AG10803 (cell line): ENCODE data around the gene CSNK2A3.

Experiments used
- DNase-seq: peaks from one replicate; pipeline ENCODE4 v3.0.0; 2010; ENCODE audit warnings: low read depth
- H3K4me3 ChIP-seq: 2 replicates; pipeline ENCODE4 v1.5.1; 2011; ENCODE audit warnings: mild to moderate bottlenecking, low read length, control low read depth
- TF ChIP-seq, protein P1 (sequence below): conservative IDR thresholded peaks from 2 replicates; pipeline ENCODE4 v1.5.1; 2011; ENCODE audit warnings: mild to moderate bottlenecking, low read length, control low read depth, inconsistent platforms

The CSNK2A3 gene

DNA sequence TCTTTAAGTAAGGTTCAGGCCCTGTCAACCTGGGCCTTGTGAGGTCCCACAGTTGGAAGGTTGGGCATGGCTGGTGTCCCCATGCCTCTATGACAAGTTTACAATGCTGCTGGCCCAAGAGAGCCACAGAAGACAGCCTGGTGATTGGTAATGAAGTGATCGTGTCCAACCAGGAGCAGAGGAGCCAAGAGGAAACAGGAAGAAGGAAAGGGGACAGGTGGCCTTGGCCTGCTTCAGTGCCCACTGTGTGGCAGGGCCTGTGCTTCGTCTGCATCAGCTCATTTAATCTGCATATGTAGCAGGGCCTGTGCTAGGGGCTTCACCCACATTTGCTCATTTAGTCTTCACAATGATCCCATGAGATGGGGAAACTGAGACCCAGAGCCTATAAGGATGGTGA lies 42.1 kb upstream of the CSNK2A3 start:
- no peak for DNase-seq
- TF ChIP-seq, protein P1, sequence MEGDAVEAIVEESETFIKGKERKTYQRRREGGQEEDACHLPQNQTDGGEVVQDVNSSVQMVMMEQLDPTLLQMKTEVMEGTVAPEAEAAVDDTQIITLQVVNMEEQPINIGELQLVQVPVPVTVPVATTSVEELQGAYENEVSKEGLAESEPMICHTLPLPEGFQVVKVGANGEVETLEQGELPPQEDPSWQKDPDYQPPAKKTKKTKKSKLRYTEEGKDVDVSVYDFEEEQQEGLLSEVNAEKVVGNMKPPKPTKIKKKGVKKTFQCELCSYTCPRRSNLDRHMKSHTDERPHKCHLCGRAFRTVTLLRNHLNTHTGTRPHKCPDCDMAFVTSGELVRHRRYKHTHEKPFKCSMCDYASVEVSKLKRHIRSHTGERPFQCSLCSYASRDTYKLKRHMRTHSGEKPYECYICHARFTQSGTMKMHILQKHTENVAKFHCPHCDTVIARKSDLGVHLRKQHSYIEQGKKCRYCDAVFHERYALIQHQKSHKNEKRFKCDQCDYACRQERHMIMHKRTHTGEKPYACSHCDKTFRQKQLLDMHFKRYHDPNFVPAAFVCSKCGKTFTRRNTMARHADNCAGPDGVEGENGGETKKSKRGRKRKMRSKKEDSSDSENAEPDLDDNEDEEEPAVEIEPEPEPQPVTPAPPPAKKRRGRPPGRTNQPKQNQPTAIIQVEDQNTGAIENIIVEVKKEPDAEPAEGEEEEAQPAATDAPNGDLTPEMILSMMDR: no peak
- H3K4me3 ChIP-seq: no peak overlapping the region

DNA sequence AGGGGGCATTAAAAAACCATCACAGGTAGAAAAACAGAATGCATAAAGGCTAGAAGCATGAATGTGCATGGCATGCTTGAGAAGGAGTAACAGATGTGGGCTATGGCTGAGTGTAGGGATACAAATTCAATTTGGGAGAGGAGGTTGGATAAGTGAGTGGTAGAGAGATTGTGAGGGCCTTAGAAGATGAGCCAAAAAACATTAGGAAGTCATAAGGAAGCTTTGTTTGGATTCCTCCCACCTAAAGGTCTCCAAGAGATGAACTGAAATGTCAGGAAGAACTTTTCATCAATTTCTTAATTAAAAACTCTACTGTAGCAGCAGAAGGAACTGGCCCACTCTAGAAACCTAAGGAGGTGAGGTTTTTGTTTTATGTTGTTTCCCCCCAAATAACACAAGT lies 41.2 kb upstream of the CSNK2A3 start:
- no peak for DNase-seq
- no peak overlapping the region for H3K4me3 ChIP-seq
- TF ChIP-seq, protein P1: no peak

DNA sequence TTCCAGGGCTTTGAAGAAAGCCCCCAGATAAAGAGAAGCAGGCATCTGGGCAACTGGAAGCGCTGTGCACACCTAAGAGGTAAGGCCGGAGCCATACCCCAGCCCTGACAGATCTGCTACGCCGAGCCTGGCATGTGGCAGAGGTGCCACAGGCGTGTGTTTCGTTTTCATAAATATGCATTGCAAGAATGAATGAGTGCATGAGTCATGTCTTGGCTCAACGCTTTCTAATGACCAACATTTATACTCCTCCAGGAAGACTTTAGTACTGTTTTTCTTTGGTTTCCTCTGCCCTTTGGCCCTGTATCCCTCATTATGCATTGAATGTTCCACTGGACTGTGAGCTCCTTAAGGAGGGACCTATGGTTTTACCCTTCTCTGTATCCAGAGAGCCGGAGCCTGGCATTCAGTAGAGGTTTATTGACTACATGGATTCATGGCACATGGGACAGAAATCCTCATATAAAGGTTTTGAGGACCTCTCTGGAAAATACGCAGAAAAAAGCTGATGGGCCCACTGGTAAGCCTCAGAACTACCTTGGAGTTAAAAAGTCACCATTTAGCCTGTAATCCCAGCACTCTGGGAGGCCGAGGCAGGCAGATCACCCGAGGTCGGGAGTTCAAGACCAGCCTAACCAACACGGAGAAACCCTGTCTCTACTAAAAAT lies 38.9 kb upstream of the CSNK2A3 start:
- peak; percentile 77 for DNase-seq
- H3K4me3 ChIP-seq: no peak overlapping the region
- TF ChIP-seq, protein P1: no peak

DNA sequence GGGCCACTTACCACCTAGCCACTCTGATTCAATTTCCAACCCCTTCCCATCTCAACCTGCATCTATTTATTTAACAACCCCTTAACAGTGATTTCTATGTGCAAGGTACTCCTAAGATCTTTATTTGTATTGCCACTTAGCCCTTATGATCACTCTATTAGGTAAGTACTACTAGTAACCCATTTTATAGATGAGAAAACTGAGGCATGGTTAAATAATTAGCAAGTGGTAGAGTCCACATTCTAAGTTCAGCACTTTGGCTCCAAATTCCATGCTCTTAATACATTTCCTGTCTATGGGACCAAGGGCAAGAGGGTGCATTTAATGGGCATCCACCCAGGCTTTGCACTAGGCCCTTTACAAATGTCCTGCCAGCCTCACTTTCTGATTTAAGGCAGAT lies 38.1 kb upstream of the CSNK2A3 start:
- no peak for DNase-seq
- no peak overlapping the region for H3K4me3 ChIP-seq
- TF ChIP-seq, protein P1: no peak

DNA sequence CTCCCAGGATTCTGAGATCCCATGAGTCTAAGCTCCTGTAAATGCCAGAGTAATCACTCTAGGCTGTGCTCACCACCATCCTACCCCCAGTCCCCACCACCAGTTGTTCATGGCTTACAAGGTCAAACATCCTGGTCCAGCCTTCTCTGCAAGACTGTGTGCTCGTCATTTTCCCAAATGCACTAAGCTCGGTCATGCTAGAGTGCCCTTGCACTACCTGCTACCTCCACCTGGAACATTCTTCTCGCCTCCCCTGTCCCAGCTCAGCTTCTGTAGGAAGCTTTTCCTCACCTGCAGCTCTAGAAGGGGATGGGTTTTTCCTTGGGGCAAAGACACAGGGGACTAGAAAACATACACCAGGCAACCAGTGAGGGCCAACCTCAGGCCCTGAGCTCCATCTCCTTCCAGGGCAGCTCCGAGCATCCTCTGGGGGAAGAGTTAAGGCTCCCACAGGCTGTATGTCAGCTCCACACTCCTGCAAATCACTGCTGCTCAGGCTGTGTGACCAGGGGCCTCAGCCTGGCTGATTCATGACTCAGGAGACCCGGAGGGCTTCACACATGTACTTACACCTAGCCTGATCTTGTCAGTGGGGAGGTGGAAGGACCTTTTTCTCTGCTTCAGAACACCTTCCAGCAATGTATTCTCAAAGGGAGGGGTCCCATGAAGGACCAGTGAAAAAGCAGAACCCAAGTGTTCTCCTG lies 37.2 kb upstream of the CSNK2A3 start:
- no peak for DNase-seq
- H3K4me3 ChIP-seq: no peak overlapping the region
- TF ChIP-seq, protein P1: no peak

DNA sequence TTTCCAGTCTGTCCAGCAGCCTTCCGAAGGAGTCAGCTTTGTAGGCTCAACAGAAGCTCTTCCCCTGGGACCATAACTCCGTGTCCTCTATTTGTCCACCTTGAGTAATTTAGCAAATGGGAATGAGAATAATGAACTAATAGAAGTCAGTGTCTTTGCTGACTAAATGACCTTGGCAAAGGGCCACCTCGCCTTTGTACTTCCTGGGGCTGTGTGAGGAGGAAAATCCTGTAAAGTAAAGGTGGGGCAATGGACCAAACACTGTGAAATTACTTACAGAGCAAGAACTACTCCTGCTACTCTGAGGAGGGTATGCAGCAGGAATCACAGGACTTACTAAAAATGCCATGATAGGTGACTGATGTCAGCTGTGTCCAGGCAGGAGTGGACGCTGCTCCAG lies 36.2 kb upstream of the CSNK2A3 start:
- DNase-seq: no peak
- no peak overlapping the region for H3K4me3 ChIP-seq
- TF ChIP-seq, protein P1: no peak
